T47D (cell line): Measurements from ENCODE around the gene STK17A.

Experiments used
- DNase-seq, 2 experiments: peaks; one replicate each; pipeline versions ENCODE4 v3.0.0 to v3.0.0-alpha.2; 2011 to 2012; ENCODE audit warnings: low read depth in 1 of 2, low spot score in 1 of 2
- JUND ChIP-seq: IDR thresholded peaks from 2 replicates; pipeline ENCODE4 v1.6.1; 2012; ENCODE audit warnings: low read depth
- in situ Hi-C: cut with HindIII; loops from 2 replicates; pipeline ENCODE4 v1.10.0; 2016; ENCODE audit warnings: low sequenced_read_pairs, low pct_unique_long_range_greater_than_20kb

The STK17A gene

DNA sequence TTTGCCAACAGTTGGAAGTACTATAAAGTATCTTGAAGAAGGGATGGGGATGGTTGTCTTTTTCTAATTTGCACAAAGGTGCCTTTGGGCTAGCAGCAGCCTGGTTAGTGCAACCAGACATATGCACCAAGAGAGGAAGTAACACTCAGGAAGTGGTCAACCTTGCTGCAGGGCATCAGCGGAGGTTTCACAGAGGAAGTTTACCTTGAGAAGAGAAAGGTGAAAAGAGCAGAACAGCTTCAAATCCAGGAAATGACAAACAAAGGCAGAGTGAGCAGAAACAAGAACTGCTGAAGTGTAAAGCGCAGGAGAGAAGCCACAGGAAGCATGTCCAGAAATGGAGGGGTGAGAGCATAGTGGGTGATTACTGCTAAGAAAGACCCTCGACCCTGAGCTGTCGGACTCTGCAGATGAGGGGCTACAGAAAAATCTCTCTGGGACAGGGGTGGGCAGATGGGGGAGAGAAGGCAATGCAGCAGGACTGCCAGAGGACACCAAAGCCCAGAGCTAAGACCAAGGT lies 66.9 kb downstream of the STK17A start:
- peak in 1 of 2 experiments; percentile 42 for DNase-seq
- in situ Hi-C loops, result no loop called here
- no peak for TF ChIP-seq JUND

GRCh38 chr7:43650457-43651052 lies 67.6 kb downstream of the STK17A start:
- in situ Hi-C loops, result no loop called here
- TF ChIP-seq JUND, result no peak
- no peak for DNase-seq

DNA sequence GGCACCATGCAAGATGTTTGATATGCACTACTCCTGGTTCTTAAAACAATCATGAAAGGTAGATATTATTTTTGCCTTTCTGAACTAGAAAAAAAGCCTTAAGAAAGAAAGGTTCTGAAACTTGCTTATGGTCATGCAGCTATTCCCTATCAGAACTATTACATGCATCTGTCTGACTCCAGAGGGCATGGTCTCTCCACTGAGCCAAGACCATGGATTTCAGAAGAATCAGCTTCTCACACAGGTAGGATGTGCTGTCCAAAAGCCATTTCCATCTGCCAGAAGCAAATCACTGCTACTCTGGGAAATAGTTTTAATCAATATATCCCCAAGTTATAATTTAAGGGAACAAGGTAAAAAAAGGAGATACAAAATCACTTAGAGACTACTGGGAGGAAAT lies 69.5 kb downstream of the STK17A start:
- in situ Hi-C loops, result no loop called here
- no peak for DNase-seq
- no peak for TF ChIP-seq JUND

DNA sequence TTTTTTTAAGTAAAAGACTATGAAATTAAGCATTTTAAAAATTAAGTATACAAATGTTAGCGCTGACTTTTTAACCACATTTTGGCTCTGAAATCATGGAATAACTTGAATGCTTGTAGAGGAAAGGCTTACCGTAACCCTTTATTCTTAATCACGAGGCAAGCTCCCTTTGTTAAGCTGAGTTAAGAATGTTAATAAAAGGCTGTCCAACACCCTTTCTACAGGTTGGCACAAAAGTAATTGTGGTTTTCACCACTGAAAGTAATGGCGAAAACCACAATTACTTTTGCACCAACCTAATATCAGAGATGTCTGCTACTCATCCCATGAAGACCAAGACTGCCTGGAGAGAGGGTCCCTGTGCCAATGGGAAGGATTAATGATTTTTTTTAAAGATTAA lies 70.6 kb downstream of the STK17A start:
- in situ Hi-C loops, result no loop called here
- DNase-seq, result no peak
- no peak for TF ChIP-seq JUND

GRCh38 chr7:43653891-43654504 lies 71.1 kb downstream of the STK17A start:
- in situ Hi-C loops, result no loop called here
- no peak for TF ChIP-seq JUND
- DNase-seq, result no peak

DNA sequence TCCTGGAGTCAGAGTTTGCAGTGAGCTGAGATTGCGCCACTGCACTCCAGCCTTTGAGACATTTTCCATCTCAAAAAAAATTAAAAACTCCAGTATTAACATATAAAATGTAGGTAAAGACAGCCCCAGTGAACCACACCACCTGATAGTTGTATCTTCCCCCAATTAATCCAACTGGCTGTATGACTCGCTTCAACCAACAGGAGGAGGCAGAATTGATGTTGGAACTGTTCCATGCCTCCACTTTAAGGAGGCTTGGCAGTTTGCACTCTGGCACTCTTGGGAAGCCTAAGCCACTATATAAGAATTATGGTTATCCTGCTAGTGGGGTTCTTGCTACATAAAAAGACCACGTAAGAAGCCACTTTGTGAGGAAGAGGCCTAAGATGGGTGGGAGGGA lies 72.7 kb downstream of the STK17A start:
- in situ Hi-C loops, result no loop called here
- TF ChIP-seq JUND, result no peak
- DNase-seq, result no peak

DNA sequence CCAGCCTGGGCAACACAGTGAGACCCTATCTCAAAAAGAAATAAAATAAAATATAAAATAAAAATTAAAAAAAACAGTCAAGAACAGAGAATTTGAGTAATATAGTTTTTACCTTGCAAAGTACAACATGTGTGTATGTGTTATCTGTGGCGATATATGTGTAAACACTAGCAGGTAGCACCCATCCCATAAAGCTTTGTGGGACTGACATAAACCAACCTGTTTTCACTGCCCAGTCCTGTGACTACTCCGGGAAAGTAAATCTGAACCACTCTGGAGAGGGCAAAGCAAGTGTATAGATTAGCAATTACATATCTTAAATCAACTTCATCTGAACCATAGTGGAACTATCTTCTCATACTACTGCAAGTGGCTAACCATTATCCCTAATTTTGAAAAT lies 74.1 kb downstream of the STK17A start:
- no peak for TF ChIP-seq JUND
- no peak for DNase-seq
- in situ Hi-C loops, result no loop called here

DNA sequence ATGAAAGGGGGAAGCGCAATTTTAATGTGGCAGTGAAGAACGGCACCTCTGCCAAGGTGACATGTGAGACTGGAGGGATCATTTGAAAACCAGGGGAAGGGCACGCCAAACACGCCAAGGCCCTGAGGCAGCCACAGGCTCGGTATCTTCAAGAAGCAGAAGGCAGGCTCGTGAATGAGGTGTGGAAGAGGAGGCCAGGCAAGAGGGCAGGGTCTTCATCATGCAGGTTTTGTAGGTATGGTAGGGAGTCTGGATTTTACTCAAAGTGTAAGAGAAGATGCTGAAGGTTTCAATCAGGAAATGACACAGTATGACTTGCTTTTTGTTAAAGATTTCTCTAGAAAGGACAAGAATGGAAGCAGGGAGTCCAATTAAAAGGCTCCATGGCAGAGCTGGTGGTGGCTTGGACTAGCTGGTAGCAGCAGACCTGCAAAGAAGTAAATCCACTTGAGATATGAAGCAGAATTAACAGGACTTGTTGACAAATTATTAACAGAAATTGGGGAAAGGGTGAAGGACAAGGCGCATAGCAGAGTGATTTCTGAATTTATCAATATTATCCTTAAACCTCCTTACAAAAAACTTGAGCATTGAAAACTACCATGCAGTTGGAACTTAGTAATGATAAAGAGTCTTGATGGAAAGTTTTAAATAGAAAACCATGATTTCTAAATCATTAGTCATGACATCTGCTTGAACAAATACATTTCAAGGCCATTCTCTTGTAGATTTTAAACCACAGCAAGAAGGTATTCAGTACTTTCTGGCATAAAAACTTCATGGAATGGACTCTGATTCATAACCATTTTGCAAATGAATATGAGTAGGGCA lies 76.0 kb downstream of the STK17A start:
- TF ChIP-seq JUND, result no peak
- no peak for DNase-seq
- in situ Hi-C loops, result no loop called here

DNA sequence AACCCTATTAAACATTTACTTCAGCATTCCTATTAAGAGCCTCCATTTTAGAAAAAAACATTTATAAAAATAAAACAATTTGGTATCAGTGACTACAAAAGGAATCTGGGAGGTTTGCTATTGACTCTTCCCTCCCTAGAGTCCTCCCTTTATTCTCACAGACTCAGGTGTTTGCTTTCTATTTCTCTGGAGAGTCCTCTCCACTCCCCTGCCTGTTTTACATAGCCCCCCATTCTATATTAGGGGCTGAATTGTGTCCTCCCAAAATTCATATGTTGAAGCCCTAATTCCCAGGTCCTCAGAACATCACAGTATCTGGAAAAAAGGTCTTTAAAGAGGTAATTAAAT lies 76.6 kb downstream of the STK17A start:
- DNase-seq, result no peak
- in situ Hi-C loops, result no loop called here
- TF ChIP-seq JUND, result no peak

DNA sequence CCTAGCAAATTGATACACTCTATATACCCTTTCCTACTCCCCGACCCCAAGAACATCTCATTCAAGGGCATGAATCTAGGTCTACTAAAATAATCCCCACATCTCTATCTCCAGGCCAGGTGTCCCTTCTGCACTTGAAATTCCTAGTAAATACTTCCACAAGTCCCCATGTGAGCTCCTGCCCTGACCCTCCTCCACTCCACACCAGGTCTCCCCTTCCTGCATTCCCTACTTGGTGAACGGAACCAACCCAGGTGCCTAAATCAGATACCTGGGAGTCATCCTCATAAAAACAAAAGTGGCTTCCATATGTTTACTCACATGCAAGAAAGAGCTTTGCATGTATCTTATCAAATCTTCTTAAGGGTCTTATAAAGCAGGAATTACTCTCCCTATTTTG lies 77.2 kb downstream of the STK17A start:
- no peak for DNase-seq
- in situ Hi-C loops, result no loop called here
- no peak for TF ChIP-seq JUND

- TF ChIP-seq JUND, result no peak
- in situ Hi-C loops, result no loop called here
- DNase-seq, result no peak
These were observed 81.8 kb downstream of the STK17A start for GRCh38 chr7:43664681-43665080.

GRCh38 chr7:43666938-43667337 lies 84.0 kb downstream of the STK17A start:
- in situ Hi-C loops, result no loop called here
- DNase-seq, result no peak
- TF ChIP-seq JUND, result no peak

- no peak for DNase-seq
- in situ Hi-C loops, result no loop called here
- no peak for TF ChIP-seq JUND
These were observed 85.1 kb downstream of the STK17A start for GRCh38 chr7:43668035-43668434.
